Stimulated activated CD4-positive, alpha-beta T cell treated with anti-CD3 and anti-CD28 coated beads, Interleukin-1b, Interleukin-23, amount 100 ng/mL, for 24 hours (primary cell): ENCODE measurements around the gene AP1M1.
"Not testable (repeated sequence)": the region's sequence is repeated elsewhere in the genome, so short reads cannot be mapped to it uniquely, and the experiment has no call there.

ENCODE experiments used
- DNase-seq, 4 experiments: peaks; one replicate each; pipeline ENCODE4 v3.0.0-alpha.2; 2020; ENCODE audit warnings: low read depth in 4 of 4, low spot score in 1 of 4

Gene AP1M1

DNA sequence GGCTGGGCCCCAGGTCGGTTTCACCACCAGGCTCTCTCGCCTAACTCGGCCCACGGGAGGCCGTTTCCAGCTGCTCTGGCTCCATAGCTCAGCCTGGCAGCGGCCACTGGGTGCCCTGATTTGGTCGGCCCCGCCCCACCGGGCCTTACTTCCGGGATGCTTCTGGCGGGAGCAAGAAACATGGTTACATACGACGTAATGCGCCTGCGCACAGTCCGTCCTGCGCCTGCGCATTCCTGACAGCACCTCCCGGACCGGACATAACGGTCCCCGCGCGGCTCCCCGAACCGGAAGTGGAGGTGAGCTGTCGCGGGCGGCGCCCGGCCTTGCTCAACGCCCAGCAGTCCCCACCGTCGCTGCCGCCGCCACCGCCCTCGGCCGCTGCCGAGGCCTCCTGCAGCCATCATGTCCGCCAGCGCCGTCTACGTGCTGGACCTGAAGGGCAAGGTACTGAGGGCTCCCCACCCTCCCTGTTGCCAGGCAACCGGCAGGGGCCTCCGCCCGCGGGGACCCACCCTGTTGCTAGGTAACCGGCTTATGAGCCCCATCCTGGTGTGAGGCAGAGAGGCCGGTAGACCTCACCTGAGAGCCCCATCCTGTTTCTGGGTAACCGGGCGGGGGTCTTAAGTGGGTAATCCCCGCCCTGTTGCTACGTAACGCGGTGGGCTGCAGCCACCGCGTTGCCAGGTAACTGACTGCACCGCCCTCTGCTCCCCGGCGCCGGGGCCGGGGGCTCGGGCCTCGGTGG is at the start of gene AP1M1:
TSS of gene AP1M1 (plus strand) at position 290 of the 748 bp plus-strand sequence. CDS start at position 406, 116 bp downstream.
- peak; percentile 92 to 99 (median 96) for DNase-seq

DNA sequence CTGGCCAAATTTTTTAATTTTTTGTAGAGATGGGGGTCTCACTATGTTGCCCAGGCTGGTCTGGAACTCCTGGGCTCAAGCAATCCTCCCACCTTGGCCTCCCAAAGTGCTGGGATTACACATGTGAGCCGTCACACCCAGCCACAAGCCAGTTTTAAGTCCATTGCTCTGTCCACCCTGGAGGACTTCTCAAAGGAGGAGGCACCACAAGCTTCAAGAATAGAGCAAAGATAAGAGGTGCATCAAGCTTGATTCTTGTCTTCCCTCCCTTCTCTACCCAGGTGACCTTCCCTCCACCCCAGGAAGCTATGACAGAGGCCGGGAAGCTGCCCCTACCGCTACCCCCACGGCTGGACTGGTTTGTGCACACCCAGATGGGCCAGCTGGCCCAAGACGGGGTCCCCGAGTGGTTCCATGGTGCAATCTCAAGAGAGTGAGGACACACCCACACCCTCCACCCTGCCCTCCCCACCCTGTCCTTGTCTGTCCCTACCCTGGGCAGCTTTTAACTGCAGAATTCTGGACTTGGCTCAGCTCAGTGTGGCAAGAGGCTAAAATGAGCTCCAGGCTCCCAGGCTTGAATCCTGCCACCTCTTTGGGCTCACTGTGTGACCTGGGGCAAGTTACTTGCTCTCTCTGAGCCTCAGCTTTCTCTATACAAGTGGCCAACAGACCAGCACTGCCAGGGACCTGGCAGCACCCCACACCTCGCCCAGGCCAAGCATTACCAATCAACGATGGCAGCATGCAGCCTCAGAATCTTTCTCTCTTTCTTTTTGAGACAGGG is 49.1 kb upstream of the AP1M1 start:
- DNase-seq: no peak

DNA sequence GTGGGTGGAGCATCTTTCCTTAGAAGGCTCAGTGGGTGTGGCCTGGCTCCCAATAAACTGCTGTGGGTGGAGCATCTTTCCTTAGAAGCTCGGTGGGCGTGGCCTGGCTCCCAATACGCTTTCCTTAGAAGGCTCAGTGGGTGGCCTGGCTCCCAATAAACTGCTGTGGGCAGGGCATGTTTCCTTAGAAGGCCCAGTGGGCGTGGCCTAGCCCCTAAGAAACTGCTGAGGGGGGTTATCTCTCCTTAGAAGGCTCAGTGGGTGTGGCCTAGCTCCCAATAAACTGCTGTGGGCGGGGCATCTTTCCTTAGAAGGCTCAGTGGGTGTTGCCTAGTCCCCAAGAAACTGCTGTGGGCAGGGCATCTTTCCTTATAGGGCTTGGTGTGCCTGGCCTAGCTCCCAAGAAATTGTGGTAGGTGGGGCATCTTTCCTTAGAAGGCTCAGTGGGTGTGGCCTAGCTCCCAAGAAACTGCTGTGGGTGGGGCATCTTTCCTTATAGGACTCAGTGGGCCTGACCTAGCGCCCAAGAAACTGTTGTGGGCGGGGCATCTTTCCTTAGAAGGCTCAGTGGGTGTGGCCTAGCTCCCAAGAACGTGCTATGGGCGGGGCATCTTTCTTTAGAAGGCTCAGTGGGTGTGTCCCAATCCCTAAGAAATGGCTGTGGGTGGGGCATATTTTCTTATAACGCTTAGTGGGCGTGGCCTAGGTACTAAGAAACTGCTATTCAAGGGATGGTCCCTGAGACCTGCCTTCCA is 44.0 kb upstream of the AP1M1 start:
- DNase-seq: no peak

DNA sequence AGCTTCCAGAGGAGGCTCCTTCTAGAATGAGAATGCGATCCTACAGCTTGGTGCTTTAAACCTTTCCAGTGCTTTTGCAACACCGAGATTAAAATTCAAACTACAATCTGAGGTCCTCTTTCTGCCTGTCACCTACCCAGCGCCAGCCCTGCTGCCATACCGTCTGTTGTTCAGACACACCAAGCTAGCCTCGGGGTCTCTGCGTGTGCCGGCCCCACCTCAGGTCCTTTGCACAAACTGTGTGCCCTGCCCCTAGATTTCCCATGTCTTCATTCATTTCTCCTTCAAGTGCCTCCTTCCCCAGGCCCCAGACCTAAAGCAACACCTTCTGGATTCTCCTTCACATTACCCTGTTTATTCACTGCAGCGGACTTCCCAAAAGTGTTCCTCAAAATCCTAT is 43.2 kb upstream of the AP1M1 start:
- no peak for DNase-seq

DNA sequence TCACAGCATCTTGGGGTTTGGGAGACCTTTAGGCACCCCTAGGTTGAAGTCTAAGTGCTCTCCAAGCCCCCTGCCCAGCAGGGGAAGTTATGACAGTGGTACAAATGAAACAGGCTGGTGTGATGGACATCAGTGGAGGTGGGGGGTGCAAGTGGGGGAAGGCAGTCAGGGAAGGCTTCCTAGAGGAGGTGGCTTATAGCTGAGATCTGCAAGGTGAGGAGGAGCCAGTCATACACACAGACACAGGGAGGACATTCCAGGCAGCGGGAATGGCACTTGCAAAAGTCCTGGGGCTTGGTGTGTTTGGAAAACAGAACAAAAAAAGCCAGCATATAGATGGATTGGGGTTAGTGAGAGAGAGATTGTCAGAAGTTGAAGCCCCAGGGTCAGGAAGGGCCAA is 42.6 kb upstream of the AP1M1 start:
- no peak for DNase-seq

DNA sequence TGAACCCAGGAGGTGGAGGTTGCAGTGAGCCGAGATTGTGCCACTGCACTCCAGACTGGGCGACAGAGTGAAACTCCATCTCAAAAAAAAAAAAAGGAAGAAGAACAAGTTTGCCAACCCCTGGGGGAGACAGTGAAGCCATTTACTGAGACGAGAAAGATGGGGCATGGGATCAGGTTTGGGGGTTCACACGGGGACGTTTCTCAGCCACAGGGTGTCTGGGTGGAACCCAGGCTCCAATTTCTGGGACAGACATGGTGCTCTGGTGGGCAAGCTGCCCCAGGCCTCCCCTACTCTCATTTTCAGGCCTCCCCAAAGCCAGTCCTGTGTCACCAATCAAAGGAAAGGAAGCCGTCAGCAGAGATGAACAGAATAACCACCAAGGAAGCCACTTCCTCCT is 40.8 kb upstream of the AP1M1 start:
- DNase-seq: no peak

DNA sequence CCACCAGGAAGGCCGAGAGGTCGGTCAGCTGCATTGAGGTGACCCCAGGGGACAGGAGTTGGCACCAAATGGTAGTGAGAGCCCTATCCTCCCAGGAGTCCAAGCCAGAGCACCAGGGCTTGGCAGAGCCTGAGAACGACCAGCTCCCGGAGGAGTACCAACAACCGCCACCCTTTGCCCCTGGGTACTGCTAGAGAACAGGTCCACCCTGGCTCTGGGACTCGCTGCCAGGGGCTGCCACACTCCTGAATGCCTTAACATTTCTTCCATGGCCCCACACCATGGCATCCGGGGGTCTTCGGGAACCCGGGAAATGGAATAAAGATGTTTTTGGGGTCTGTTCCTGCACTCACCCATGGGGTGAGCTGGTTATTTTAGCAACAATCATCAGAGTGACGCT is 40.1 kb upstream of the AP1M1 start:
- no peak for DNase-seq

DNA sequence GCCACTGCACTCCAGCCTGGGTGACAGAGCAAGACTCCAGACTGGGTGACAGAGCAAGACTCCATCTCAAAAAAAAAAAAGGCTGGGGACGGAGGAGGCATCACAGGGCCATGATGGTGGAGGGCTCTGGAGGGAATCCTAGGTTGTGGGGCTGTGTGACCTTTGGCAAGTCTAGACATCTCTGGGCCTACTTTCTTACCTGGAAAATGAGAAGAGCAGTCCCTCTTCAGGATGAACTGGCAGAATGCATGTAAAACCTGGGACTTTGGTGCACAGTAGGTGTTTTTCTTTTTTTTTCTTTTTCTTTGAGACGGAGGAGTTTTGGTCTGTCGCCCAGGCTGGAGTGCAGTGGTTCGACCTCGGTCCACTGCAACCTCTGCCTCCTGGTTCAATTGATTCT is 38.1 kb upstream of the AP1M1 start:
- DNase-seq: no peak

DNA sequence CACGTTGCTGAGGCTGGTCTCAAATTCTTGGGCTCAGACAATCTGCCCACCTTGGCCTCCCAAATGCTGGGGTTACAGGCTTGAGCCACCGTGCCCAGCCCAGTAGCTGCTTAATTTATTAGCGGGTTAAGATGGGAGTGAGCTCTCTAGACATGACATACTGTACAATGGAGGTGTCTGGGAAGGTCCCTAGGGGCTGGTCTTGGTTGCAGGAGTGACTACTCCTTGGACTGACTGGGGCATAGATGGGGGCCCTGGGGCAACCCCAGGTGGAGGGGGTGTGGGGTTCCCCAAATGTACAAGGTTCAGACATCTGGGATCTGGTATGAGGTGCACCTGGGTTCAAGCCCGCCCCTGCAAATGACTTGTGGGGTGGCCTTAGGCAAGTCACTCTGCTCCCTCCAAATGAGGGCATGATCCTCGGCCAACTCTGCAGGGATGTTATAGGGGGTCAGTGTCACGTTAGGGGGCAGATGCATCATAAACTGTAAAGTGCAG is 37.2 kb upstream of the AP1M1 start:
- DNase-seq: no peak

DNA sequence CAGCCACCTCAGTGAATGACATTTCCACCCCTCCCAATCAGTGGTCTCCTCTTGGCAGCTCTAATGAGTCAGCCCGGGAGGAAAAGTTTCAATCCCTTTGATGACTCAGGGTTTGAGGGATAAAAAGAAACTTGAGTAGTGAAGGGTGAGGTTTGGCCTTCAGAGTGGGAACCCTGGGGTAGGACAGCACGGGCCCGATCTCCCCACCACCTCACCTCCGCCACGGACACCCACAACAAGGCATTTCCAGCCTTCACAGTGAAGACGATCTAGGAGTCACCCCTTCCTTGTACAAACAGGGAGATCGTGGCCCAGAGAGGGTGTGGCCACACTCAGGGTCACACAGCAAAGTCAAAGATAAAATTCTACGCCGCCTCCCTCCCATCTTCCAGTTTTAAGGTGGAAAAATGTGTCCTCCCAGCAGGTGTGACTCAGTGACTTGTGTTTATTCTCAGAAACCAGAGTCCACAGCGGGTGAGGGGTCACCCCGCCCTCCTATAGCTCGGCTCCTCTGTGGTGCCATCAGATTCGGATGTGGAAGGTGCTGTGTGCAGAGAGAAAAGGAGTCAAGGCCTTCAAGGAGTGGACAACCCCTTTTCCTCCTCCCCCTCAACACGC is 36.7 kb upstream of the AP1M1 start:
- peak in 1 of 4 experiments; percentile 49 for DNase-seq

DNA sequence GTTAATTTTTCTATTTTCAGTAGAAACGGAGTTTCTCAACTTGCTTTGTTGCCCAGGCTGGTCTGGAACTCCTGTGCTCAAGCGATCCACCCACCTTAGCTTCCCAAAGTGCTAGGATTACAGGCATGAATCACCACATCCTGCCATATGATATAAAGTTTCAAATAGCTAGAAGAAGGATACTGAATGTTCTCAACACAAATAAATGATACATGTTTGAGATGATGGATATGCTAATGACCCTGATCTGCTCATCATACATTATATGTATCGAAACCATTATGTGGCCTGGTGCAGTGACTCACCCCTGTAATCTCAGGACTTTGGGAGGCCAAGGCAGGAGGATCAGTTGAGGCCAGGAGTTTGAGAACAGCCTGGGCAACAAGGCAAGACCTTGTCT is 35.9 kb upstream of the AP1M1 start:
- no peak for DNase-seq

DNA sequence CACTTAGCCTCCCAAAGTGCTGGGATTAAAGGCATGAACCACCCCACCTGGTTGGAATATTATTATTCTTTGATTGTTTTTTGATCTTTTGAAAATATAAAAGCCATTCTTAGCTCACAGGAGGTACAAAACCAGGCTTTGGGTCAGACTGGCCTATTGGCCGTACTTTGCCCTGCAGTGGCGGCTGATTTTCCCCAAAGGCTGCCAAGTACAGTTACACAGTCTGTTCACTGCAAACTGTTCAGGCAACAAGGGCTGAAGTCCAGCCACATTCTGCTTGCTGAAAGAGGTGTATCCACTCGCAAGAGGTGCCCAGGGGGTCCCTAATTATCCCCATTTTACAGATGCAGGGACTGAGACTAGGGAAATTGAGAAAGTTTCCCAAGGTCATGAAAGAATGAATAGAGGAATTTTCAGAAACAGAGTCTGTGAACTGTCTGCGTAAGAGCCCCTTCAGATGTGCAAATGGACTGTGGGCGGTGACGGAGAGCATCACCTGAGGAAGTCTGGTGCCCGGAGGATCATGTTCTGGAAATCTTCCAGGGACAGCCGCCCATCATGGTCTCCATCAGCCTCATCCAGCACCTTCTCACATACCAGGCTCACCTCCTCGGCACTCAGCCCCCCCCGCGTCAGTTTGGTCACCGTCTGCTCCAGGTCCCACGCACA is 33.4 kb upstream of the AP1M1 start:
- no peak for DNase-seq

DNA sequence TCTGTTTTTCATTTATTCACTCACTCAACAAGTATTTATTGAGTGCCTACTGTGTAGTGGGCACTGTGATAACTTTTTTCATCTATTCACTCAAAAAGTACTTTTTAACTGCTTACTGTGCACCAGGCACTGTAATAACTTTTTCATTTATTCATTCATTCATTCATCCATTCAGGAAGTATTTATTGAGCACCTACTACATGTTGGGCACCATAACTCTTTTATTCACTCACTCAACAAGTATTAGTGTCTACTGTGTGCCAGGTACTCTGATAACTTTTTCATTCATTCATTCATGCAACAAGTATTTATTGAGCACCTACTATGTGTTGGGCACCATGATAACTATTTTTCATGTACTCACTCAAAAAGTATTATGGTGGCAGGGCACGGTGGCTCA is 31.3 kb upstream of the AP1M1 start:
- DNase-seq: no peak

DNA sequence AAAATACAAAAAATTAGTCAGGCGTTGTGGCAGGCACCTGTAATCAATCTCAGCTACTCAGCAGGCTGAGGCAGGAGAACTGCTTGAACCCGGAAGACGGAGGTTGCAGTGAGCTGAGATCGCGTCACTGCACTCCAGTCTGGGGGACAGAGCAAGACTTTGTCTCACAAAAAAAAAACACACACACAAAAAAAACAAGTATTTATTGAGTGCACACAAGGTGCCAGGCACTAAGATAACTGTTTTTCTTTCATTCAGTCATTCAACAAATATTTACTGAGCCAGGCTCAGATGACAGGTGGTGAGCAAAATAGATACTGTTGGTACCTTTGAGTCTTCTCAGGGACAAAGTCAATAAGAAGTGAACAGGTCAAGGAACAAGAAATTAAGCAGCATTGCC is 30.7 kb upstream of the AP1M1 start:
- DNase-seq: no peak

DNA sequence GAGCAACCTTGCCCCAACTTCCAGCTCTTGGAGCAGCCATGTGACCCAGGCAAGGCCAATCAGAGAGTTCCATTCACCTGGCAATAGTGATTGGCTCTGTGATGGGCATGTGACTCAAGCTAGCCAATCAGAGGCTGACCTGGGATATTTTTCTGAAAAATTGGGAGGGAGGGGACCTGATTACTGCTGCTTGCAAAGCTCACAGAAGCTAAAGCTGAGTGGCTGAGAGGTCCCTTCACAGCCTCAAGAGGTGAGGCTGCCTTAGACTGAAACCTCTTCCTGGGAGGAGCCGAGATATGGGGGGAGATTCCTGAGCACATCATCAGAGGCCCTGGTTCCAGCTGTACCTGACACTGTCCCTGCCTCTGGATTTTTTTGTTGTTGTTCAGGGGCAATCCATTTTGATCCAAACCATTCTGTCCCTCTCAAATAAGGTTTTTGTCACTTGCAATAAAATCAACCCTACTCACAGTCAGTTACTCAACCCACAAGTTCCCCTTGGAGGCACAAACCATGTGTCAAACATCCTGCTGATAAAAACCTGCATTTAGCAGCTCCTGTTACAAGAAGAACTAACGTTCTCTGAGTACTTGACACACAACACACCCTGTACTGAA is 29.1 kb upstream of the AP1M1 start:
- DNase-seq: no peak

DNA sequence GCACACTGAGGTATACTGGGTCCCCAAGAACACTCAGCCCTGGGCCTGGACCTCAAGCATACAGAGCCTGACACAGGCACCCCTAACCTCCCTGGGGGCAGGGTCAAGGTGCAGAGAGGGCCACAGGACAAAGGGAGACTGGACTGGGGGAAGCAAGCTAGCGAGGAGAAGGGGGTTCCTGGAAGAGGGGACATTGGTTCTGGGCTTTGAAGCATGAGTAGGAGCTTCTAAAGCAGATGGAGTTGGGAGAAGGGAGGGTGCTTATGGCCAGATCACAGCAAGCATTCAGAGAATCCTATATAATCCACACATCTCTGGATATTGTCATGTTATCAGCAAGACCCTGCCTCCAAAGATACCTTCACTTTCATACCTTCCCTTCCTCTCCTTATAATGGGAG is 27.6 kb upstream of the AP1M1 start:
- DNase-seq: no peak

DNA sequence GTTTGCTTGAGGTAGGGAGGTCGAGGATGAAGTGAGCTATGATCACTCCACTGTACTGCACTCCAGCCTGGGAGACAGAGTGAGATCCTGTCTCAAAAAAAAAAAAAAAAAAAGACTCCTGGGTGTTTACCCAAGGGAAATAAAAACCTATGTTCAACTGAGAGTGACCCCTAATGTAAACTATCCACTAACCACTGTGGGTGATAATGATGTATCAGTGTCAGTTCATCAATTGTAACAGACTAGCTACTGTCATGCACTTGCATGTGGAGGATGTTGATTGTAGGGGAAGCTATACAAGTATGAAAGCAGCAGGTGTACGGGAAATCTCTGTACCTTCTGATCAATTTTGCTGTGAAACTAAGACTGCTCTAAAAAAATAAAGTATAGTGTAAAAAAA is 21.8 kb upstream of the AP1M1 start:
- DNase-seq: no peak

DNA sequence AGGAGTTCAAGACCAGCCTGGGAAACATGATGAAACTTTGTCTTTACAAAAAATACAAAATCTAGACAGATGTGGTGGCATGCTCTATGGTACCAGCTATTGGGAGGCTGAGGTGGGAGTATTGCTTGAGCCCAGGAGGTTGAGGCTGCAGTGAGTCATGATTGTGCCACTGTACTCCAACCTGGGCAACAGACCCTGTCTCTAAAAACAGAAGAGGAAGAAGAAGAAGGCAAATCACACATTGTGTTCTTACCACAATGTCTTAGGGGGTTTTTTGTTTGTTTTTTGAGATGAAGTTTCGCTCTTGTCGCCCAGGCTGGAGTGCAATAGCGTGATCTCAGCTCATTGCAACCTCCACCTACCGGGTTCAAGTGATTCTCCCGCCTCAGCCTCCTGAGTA is 18.8 kb upstream of the AP1M1 start:
- DNase-seq: not testable (repeated sequence)

DNA sequence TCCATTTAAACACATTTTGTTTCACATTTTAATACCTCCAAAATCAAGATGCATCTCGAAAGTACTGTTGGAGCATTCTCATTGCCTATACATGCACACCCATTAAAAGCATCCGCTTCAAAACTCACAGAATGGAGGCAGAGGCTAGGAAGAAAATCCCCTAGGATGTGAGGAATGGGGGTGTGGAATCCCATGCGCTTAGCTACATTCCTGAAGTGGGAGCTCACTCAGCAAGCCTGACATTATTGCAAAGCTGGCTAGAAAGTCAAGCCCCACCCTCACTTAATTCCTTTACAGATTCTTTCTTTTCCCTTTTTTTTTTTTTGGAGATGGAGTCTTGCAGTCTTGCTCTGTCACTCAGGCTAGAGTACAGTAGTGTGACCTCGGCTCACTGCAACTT is 17.1 kb upstream of the AP1M1 start:
- DNase-seq: no peak

DNA sequence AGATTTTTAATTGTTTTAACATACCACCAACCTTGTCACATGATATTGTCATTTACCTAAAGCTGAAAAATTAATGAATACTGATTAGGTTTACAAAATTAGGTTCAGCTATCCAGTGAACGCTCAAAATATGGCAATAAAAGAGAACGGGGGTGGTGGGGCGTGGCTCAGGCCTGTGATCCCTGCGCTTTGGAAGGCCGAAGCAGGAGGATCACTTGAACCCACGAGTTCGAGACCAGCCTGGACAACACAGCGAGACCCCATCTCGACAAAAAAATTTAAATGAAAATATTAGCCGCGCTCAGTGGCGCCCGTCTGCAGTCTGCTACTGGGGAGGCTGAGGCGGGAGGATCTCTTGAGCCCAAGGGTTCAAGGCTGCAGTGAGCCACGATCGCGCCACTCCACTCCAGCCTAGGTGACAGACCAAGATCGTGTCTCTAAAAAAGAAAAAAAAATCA is 13.0 kb upstream of the AP1M1 start:
- no peak for DNase-seq
